GM12891 (cell line): ENCODE results near the gene ULK2.
"Not testable (repeated sequence)": the region's sequence is repeated elsewhere in the genome, so short reads cannot be mapped to it uniquely, and the experiment has no call there.

Experiments used
- DNase-seq: peaks from one replicate; pipeline ENCODE4 v3.0.0; 2011; ENCODE audit warnings: low spot score; ENCODE audit not compliant: insufficient read length
- FAIRE-seq: peaks from 2 replicates; lab custom pipeline; 2011; peaks lifted over from hg19 to GRCh38; lab: Jason Lieb, UNC
- PAX5 ChIP-seq: IDR thresholded peaks from 2 replicates; pipeline ENCODE4 v1.6.1; 2011; ENCODE audit warnings: low read length, moderate library complexity, mild to moderate bottlenecking; ENCODE audit not compliant: insufficient read depth, severe bottlenecking
- POLR2A ChIP-seq: IDR thresholded peaks from 2 replicates; pipeline ENCODE4 v1.6.1; 2011; ENCODE audit warnings: low read depth, low read length, control low read depth
- POLR2AphosphoS5 ChIP-seq: IDR thresholded peaks from 2 replicates; pipeline ENCODE4 v1.6.1; 2011; ENCODE audit warnings: low read depth, low read length, control low read depth
- POU2F2 ChIP-seq: IDR thresholded peaks from 2 replicates; pipeline ENCODE4 v1.6.1; 2011; ENCODE audit warnings: low read depth, mild to moderate bottlenecking, control low read depth, low read length, moderate library complexity
- SPI1 ChIP-seq: IDR thresholded peaks from 2 replicates; pipeline ENCODE4 v1.6.1; 2011; ENCODE audit warnings: low read depth, low read length, control low read depth
- TAF1 ChIP-seq: IDR thresholded peaks from 2 replicates; pipeline ENCODE4 v1.6.1; 2011; ENCODE audit warnings: low read depth, low read length, control low read depth

Gene ULK2

DNA sequence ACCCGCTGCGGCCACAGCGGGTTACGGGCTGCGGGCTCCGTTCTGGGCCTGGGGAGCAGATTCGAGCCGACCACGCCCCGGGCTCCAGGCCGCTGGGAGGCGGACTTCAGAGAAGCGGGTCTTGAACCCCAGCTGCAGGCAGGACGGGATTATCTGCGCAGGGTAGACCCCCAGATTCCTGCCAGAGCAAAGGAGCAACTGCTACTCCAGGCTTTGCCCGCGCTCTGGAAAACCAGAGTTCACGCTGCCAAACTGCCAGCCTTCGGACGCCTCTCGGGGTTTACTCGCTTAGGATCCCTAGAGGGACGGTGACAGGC is 301 bp upstream of the ULK2 start:
- no peak for FAIRE-seq
- DNase-seq = no peak
- TF ChIP-seq SPI1 = no peak

DNA sequence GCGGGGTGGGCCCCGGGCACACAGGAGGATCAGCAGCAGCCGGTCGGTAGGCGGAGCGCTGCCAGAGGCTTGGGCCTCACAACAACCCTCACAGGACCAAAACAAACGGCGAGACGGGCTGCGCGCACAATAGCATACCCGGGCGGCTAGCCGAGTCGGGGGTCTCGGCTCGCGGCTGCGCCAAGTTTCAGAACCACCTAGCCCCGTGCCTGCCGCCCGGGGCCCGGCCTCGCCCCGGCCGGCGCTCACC is 732 bp downstream of the ULK2 start:
- peak; percentile 55 for DNase-seq
- peak; percentile 89 for FAIRE-seq
- TF ChIP-seq PAX5 (no peak), POLR2AphosphoS5 (no peak), POU2F2 (no peak), TAF1 (no peak), POLR2A (no peak), SPI1 (no peak)

DNA sequence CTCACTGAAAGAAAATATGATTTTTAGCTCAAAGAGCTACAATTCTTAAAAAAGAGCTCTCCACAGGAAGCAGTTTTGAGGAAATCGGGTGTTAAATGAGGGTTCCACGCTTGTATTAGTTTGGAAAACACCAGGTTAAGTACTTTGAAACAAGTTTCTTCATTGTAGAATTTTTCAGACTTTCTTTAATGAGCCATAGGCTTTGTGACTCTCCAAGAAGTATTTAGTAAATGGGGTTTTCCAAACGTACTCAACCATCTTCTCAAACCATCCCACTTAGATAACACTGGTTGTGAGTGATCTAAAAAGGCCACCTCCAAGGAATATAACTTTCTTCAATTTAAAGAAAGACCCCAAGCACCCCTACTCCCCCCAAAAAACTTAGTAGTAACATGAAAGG is 2.7 kb downstream of the ULK2 start:
- FAIRE-seq (no peak), DNase-seq (no peak)
- TF ChIP-seq POU2F2 = no peak

DNA sequence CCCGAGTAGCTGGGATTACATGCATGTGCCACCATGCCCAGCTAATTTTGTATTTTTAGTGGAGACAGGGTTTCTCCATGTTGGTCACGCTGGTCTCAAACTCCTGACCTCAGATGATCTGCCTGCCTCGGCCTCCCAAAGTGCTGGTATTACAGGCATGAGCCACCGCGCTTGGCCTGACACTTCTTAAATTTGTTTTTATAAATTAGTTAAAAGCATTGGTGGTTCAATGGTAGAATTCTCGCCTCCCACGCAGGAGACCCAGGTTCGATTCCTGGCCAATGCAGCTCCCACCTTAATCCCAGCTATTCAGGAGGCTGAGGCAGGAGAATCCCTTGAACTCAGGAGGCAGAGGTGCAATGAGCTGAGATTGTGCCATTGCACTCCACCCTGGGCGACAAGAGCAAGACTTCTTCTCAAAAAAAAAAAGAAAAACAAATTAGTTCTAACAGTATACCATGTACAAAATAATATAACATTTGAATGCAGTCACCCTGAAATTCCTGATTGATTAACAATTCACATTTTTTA is 7.0 kb downstream of the ULK2 start:
- not testable (repeated sequence) for FAIRE-seq, DNase-seq

DNA sequence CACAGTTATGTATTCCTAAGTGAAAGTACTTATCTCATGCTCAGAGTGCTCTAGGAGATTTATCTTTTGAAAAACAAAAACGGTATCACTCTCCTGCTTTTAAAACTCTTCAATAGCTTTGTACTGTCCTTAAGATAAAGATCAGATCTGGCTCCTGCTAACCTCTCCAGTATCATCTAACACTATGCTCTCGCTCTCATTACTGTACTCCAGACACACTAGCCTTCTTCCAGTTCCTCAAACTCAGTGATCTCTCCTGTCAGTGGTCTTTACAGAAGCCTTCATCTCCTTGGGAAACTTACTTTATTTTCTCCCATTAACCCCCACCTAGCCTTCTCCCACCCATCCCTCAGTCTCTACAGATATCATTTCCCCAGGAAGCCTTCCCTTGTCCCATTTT is 10.1 kb downstream of the ULK2 start:
- no peak for DNase-seq
- TF ChIP-seq SPI1 (peak; percentile 55), POLR2A (no peak), POLR2AphosphoS5 (no peak)
- no peak for FAIRE-seq

DNA sequence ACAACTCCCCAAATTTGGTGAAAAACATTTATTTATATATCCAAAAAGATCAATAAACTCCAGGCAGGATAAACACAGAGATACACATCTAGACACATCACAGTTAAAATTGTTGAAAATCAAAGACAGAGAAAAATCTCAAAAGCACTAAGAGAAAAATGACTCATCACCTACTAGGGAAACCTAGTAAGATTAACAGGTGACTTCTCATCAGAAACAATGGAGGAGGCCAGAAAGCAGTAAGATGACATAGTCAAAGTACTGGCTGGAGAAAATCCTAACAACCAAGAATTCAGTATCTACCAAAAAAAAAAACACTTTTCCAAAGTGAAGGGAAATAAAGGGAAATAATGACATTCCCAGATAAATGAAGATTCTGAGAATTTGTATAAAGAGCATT is 33.8 kb downstream of the ULK2 start:
- DNase-seq (no peak), FAIRE-seq (no peak)
- TF ChIP-seq TAF1 = no peak
- no peak for TF ChIP-seq POLR2A
- no peak for TF ChIP-seq PAX5
- no peak for TF ChIP-seq POLR2AphosphoS5
- TF ChIP-seq POU2F2 = no peak
- no peak for TF ChIP-seq SPI1

DNA sequence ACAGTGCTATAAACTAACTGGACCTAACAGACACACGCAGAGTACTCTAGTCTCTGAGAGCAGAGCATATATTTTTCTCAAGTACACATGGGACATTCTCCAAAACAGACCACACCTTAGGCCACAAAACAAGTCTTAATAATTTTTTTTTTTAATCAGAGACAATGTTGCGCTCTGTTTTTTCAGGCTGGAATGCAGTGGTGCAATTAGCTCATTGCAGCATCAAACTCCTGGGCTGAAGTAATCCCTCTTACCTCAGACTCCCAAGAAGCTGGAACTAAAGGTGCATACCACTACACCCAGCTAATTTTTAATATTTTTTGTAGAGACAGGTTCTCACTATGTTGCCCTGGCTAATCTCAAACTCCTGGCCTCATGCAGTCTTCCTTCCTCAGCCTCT is 37.7 kb downstream of the ULK2 start:
- no peak for DNase-seq
- no peak for FAIRE-seq
- TF ChIP-seq PAX5 = no peak
- no peak for TF ChIP-seq POLR2AphosphoS5
- no peak for TF ChIP-seq POLR2A
- TF ChIP-seq TAF1 = no peak
- no peak for TF ChIP-seq POU2F2
- no peak for TF ChIP-seq SPI1

DNA sequence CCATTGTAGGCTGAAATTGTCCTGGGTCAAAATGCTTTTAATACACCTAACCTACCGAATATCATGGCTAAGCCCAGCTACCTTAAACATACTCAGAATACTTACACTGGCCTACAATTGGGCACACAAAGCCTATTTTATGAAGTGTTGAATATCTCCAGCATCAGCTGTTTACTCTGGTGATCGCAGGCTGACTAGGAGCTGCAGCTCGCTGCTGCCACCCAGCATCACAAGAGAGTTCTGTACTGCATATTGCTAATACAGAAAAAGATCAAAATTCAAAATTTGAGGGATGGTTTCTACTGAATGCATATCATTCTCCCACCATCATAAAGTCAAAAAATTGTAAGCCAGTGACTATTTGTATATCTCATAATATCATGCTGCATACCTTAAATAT is 55.3 kb downstream of the ULK2 start:
- FAIRE-seq = peak; percentile 54
- no peak for TF ChIP-seq PAX5
- TF ChIP-seq POLR2AphosphoS5 = no peak
- TF ChIP-seq SPI1 = no peak
- TF ChIP-seq POU2F2 = no peak
- TF ChIP-seq TAF1 = no peak
- TF ChIP-seq POLR2A = no peak
- DNase-seq = no peak

DNA sequence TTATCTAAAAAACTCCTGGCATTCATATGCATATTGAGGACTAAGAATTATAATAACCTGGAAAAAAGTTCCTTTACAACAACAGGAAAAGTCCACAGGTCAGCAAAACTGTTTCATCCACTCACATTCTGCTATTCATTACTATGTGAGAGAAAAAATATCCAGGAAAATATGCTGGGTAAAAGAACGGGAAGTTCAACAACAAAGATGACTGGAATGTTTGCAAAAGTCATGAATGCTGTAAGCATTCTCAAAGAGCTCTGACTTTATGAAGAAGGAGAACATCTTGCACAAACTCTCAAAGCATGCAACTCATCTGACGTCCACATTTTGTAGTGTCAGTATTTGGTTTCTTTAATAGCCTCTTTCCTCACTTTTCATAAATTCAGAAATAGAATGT is 62.7 kb downstream of the ULK2 start:
- FAIRE-seq (no peak), DNase-seq (no peak)
- TF ChIP-seq PAX5 (no peak), POU2F2 (no peak), SPI1 (no peak), TAF1 (no peak), POLR2A (no peak), POLR2AphosphoS5 (no peak)

DNA sequence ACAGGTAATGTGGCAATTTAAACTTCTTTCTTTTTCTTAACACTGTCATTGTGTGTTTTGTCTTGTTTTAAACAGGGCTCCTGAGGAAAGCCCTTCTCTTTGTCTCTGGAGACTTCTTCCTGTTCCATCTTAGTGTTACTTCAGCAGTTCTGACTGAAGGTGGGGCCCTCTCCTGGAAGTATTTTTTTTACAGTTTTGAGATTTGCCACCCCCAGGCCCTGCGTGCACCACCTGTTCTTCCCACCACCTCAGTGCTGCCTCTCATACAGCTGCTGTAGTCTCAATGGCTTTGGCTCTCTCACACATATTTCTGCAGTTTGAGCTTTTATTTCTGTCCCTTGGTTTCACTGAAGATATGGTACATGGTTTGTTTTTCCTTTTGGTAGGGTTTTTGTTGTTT is 67.2 kb downstream of the ULK2 start:
- TF ChIP-seq PAX5 (no peak), POU2F2 (no peak), TAF1 (no peak), POLR2A (no peak), SPI1 (no peak), POLR2AphosphoS5 (no peak)
- FAIRE-seq (peak; percentile 9), DNase-seq (no peak)

DNA sequence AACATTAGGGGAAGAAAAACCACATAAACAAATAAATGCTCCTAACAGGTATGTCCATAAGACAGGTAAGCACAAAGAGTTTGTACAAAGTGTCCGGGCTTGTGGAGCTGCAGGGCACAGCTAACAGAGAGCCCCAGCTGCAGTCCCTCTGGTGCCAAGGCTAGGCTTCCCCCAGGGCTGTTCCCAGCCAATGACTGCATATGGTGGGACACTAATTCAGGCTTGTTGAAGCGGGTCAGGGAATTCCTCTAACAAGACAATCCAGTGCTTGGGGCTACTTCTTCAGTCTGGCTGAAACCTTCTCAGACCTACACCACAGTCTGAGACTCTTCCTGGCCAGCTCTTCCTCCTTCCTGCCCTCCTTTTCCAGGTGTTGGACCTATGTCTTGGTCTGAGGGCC is 67.9 kb downstream of the ULK2 start:
- no peak for DNase-seq
- TF ChIP-seq PAX5 (no peak), POU2F2 (no peak), SPI1 (no peak), POLR2A (no peak), TAF1 (no peak), POLR2AphosphoS5 (no peak)
- FAIRE-seq = no peak

DNA sequence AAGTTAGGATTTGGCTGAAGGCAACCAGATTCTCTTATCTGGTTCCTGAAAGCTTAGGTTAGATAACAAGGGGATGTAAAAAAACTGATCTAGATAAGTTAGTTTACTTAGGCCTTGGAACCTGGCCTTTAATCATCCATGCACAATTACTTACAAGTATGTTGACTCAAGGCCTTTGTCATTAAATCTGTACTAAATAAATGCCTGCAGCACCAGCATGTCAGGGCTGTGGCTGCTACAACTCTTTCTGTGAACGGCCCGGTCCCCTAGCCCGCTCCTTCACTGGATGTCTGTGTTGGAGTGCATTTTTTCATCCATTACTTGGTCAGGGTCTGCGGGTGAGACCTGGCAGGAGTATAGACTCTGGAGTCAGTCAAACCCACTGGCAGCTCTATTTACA is 71.3 kb downstream of the ULK2 start:
- no peak for FAIRE-seq
- TF ChIP-seq POLR2A = no peak
- TF ChIP-seq PAX5 = no peak
- TF ChIP-seq SPI1 = no peak
- TF ChIP-seq TAF1 = no peak
- no peak for DNase-seq

DNA sequence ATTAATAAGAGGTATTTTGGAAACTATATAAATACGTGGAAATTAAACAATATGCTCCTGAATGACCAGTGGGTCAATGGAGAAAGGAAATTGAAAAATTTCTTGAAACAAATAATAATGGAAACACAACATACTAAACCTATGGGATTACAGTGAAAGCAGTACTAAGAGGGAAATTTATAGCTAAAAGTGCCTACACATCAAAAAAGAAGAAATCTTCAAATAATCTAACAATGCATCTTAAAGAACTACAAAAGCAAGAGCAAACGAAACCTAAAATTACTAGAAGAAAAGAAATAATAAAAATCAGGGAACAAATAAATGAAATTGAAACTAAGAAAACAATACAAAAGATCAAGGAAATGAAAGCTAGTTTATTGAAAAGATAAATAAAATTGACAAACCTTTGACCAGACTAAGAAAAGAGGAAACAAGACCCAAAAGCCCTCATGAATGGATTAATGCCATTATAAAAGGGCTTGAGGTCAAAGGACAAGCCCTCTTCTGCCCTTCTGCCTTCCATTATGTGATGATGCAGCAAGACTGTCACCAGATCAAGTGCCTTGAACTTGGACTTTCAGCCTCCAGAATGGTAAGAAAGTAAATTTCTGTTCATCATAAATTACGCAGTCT is 75.7 kb downstream of the ULK2 start:
- TF ChIP-seq SPI1 (no peak), POU2F2 (no peak), PAX5 (no peak), POLR2AphosphoS5 (no peak), POLR2A (no peak), TAF1 (no peak)
- no peak for DNase-seq
- no peak for FAIRE-seq
